Brain pericyte (primary cell): ENCODE measurements around the gene RCVRN.

Source experiments
- DNase-seq: peaks from one replicate; pipeline ENCODE4 v3.0.0-alpha.2; 2012; ENCODE audit warnings: low read depth, low spot score

Gene RCVRN

DNA sequence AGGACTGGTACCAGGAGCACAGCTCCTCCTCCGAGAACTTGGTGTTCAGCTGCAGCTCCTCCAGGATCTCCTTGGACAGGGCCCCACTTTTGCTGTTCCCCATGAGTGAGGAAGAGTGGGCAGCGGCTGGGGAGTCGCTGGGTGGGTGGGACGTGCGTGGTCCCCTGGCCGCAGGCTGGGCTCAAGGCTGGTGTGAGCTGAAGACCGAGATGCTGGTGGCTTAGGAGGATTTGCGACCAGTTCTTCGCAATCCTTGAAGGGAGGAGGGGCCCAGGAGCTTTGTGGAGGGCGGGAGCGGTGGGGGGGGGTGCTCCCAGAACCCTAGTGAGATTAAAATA is at the start of gene RCVRN:
TSS of gene RCVRN (minus strand) at position 194 of the 338 bp plus-strand sequence. CDS start at position 103, 91 bp downstream.
- DNase-seq = no peak

- DNase-seq = no peak
Measured at GRCh38 chr17:9953492-9953891, 48.4 kb upstream of the RCVRN start.

DNA sequence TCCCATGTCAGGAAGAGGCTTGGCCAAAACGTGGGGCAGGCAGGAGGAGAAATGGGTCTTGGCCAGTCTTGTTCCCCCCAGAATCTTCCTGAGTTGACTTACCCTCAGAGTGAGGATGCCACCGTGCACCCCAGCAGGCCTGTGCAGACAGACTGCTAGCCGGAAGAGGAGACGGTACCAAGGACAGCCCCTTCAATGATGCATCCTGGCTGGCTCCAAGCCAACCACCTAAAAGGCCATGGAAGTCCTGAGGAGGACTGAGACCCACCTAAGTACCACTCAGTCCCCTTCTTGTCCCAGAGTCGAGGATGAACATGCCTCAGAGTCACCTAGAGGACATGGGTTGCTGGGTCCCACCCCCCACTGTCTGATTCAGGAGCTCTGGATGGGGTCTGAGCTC is 46.7 kb upstream of the RCVRN start:
- no peak for DNase-seq

DNA sequence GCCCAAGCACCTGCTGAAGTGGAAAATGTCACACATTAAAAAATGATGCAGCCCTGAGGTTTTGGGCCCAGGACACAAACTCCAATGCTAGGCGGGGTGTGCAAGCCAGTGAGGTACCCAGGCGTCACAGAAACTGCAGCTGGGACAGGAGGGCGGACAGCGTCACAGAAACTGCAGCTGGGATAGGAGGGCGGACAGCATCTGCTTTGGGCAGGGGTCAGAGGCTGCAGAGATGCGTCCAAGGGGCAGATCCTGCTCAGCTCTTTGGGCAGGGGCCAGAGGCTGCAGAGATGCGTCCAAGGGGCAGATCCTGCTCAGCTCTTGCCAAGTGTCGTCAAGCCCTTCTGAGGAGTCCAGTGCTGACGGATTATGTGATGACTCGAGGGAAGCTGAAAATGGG is 43.9 kb upstream of the RCVRN start:
- no peak for DNase-seq

DNA sequence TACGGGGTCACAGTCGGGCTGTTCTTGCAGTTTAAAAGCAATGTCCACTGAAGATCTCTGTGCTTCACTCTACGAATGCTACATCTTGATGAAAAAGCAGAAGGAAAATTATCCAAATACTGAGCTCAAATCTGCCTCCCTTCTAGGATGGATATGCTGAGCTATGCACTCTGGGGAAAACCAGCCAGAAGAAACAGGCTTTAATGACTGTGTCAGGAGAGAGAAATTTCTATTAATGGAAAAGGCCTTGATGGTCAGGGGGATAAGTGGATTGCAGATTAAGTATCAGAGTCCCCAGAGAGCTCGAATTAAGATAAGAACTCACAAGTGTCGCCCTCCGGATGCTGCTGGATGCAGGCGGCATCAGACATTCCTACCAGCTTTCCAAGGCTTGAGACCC is 39.6 kb upstream of the RCVRN start:
- no peak for DNase-seq

DNA sequence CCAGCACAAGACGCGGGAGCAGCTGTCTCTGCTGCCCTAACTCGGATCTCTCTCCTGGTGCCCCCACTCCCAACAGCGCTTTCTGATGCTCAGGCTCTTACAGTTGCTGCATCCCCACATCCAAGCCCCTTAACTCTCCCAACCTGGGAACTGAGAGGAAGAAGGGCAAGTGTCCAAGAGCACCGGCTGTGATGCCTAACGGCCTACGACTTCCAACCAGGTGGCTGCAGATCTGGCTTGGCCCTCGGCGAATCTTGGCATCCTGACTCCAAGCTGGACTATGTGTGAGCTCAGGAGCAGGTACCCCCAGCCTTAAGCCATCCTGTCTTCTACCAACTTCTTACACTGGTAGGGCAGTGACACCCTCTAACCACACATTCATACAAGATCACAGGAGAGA is 38.3 kb upstream of the RCVRN start:
- DNase-seq = no peak

GRCh38 chr17:9942885-9943284 is 37.8 kb upstream of the RCVRN start:
- DNase-seq = no peak

GRCh38 chr17:9941305-9941704 is 36.2 kb upstream of the RCVRN start:
- DNase-seq = no peak

GRCh38 chr17:9940841-9941240 is 35.8 kb upstream of the RCVRN start:
- no peak for DNase-seq

- no peak for DNase-seq
Measured at GRCh38 chr17:9938764-9939163, 33.7 kb upstream of the RCVRN start.

- no peak for DNase-seq
Measured at GRCh38 chr17:9937901-9938300, 32.8 kb upstream of the RCVRN start.

DNA sequence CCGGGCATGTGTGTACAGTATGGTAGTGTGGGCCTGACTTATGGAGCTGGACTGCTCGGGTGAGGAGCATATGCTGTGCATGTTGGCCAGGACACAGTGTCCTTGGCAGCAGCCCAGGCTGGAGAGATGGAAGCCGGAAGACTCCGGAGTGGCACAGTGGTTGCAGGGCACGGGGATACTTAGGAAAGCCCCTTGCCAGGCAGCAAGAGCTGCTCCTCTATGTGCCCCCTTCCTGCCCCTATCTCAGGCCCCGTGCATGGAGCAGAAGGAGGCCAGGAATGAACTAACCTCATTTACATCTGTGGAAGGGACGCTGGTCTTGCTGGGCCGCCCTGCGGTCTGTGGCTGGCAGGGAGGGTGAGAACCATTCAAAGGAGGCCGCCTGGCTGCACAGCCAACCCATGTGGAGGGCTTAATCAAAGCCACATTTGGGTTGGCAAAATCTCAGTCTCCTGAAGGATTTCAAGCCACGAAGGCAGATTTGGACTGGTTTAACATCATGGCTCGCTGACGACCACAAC is 32.2 kb upstream of the RCVRN start:
- no peak for DNase-seq

DNA sequence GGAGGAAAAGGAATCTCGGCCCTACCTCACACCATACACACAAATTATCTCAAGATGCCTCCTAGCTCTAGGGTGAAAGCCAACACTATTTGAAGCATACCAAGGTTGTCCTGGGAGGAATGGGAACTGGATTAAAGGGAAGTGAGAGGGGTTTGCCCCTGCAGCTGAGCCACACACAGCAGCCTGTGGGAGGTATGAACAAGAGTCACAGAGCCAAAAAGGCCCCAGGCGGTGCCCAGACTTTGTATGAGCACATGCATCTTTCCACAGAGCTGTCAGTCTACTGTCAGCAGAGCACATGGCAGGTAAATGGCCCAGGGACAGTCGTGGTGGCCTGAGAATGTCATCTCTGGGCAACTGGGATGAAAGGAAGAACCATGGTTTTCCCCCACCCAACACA is 31.0 kb upstream of the RCVRN start:
- DNase-seq = no peak

DNA sequence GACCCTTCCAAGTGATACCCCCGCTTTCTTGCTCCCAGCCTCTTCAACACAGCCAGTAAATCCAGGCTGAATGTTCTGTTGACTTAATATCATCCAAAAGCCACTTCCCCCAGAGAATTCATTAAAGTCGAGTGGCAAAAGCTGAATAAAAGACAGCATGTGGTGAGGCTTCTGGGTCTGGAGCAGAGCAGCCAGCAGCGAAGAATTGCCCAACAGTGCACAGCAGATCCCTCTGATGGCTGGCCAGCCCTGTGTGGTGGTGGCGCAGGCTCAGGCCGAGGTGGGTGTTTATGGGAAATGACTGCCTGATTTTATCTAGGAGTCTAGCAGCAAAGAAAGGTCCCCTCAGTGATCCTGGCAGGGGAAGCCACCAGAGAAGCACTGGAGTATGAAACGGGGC is 30.3 kb upstream of the RCVRN start:
- DNase-seq = no peak

DNA sequence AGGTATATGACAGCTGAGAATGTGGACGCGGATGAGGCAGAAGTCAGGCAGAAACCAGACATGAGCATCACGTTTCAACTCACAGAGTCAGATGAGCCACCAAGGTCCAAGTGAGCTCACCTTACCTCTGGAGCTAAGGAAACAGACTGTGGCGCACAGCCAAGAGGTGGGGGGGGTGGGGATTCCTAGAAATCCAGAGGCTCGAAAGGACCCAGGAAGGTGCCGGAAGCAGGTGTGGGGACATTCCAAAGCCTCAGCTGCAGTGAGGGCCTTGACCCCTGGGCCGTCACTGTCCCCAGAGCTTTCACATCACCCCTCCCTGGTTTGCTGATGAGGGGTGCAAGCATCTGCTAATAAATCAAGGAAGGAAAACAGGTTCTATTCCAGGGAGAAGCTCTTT is 29.3 kb upstream of the RCVRN start:
- DNase-seq = no peak

DNA sequence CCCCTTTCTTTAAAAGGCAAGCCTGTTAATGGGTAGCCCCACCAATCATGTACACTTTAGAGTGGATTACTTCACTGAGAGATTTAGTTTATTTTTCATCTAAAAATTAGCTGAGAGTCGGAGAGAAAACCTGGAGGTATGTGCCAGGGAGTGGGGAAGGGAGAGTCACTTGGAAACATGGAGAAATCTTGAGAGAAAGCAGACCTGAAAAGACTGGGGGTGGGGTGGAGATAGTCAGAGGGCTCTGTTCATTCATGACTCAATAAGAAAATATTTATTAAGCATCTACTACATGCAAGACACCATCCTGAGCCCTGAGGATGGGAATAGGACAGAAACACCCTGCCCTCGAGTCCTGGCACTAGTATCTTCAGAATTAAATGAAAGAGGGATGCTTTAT is 27.4 kb upstream of the RCVRN start:
- no peak for DNase-seq

DNA sequence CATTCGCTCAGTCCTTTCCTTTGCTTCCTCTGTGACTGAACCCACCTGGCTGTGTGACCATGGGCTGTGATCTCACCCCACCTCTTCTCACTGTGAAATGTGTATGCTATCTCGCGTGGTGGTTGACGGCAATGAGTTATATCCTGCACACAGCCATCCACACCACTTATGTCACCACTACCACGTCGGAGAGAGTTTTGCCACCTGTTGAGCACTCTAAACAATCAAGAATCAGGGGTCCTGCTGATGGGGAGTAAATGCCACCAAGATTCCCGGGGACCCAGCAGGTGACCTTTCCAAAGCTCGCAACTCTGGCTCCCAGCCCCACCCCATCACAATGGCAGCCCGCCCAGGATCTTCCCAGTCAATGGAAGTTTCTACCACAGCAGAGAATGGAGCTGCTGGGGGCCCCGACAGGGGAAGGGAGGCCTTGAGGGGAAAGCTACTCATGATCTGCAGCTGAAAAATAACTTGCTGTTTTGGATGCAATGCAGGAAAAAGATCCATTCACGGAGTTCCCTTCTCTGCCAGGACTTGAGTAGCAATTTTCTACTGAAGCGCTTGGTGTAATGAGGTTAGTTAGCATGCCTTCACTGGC is 26.2 kb upstream of the RCVRN start:
- DNase-seq = no peak

DNA sequence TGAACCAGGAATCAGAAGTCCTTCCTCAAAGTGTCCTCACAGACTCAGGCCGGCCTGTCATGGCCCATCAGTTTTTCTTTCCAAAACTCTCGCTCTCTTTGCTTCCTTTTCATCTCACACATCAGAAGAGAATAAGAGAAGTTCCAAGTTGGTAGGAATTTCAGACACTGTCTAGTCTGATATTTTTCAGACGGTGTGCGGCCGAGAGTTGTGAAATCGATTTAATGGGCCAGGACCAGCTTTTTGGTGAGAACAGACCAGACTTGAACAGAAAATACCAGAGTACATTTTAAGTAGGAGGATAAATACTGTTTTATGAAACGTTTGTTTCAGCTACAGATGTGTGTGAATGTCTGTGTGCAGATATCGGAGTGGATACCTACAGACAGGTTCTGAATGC is 24.8 kb upstream of the RCVRN start:
- DNase-seq = no peak

DNA sequence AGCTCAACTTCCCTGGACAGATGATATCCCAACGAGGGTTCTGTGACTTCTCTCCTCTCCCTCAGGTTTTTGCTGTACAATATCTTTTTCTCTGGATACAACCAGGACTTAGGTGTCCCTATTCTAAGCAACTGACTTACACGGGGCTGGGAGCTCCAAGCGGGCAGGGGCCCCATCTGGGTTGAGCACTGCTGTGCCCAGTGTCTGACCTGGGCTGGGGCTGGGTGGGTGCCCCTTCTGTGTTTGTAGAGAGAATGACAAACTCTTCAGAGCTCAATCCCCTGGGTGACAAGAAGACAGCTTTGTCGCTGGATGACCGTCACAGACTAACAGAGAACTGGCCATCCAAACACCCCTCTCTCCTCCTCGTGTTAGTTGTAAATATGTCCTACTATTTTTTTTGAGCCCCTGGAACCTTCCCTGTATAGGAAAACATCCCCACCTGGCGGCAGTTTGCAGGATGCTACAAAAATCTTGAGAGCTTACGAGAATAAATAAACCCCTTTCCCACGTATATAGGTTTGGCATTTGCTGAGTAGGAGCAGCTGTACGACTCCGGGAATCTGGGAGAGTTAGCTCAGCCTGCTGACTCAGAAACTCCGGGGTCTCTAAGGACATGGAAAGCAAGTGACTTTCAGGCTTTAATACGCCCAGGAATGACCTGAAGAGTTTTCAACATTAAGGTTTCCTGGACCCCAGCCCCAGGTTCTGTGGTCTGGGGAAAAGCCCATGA is 23.7 kb upstream of the RCVRN start:
- DNase-seq = no peak

- no peak for DNase-seq
Measured at GRCh38 chr17:9926150-9926804, 21.2 kb upstream of the RCVRN start.

DNA sequence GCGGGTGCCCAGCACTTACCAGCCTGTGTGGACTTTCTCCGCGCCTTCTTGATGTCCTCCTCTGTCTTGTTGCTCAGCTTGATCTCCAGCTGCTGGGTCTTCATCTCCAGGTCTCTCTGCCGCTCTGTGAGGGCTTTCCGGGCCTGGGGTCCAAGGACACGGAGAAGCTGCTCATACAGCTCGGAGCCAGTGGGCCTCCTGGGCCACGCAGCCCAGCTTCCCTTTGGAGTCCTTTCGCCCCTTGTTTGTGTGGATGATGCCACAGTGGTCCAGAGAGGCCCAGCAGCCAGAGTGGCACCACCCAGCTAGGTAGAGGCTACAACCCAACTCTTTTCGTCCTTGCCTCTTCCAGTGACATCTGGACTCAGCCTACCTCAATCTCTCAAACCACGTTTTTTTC is 20.4 kb upstream of the RCVRN start:
- DNase-seq = no peak

- peak; percentile 39 for DNase-seq
Measured at GRCh38 chr17:9924735-9925191, 19.7 kb upstream of the RCVRN start.
